Neuronal stem cell (in vitro differentiated cells): ENCODE data around the gene HERC2.
"Not testable (repeated sequence)": the region's sequence is repeated elsewhere in the genome, so short reads cannot be mapped to it uniquely, and the experiment has no call there.

Source experiments
- DNase-seq: peaks from one replicate; pipeline ENCODE4 v3.0.0-alpha.2; 2013; ENCODE audit warnings: low spot score
- H2AFZ ChIP-seq: one replicate; pipeline ENCODE4 v1.6.1; 2013; ENCODE audit warnings: mild to moderate bottlenecking, low read length, inconsistent platforms
- H2AK5ac ChIP-seq: 2 replicates; pipeline ENCODE4 v1.6.1; 2013; ENCODE audit warnings: low read depth, mild to moderate bottlenecking, inconsistent platforms, low read length, moderate library complexity, mixed read lengths
- H2BK120ac ChIP-seq: 2 replicates; pipeline ENCODE4 v1.6.1; 2013; ENCODE audit warnings: low read depth, mild to moderate bottlenecking, inconsistent platforms, low read length, moderate library complexity, mixed read lengths
- H2BK12ac ChIP-seq: one replicate; pipeline ENCODE4 v1.6.1; 2013; ENCODE audit warnings: low read length, inconsistent platforms
- H2BK15ac ChIP-seq: 2 replicates; pipeline ENCODE4 v1.6.1; 2013; ENCODE audit warnings: mild to moderate bottlenecking, low read length, inconsistent platforms, mixed read lengths
- H2BK5ac ChIP-seq: one replicate; pipeline ENCODE4 v1.6.1; 2013; ENCODE audit warnings: inconsistent platforms, mild to moderate bottlenecking, low read length, moderate library complexity
- H3K14ac ChIP-seq: one replicate; pipeline ENCODE4 v1.6.1; 2013; ENCODE audit warnings: low read length, inconsistent platforms
- H3K18ac ChIP-seq: 2 replicates; pipeline ENCODE4 v1.6.1; 2013; ENCODE audit warnings: low read length, inconsistent platforms
- H3K23ac ChIP-seq: 2 replicates; pipeline ENCODE4 v1.6.1; 2013; ENCODE audit warnings: low read depth, mild to moderate bottlenecking, mixed read lengths, low read length, inconsistent platforms; ENCODE audit not compliant: poor library complexity
- H3K27ac ChIP-seq: replicated peaks from 3 replicates; pipeline ENCODE4 v1.5.1; 2013; ENCODE audit warnings: low read length, inconsistent platforms
- H3K27me3 ChIP-seq, 3 experiments: 2 replicates each; pipeline ENCODE4 v1.6.1; 2013; ENCODE audit warnings: low read length in 3 of 3, mild to moderate bottlenecking in 2 of 3, inconsistent platforms in 1 of 3, low read depth in 1 of 3, mixed read lengths in 1 of 3, moderate library complexity in 1 of 3; ENCODE audit not compliant: control insufficient read depth in 3 of 3, insufficient read depth in 3 of 3
- H3K36me3 ChIP-seq, 2 donors: replicated peaks in 1 of 2; 2 replicates each; pipeline ENCODE4 v1.6.1; 2013; ENCODE audit warnings: low read length in 2 of 2; ENCODE audit not compliant: control insufficient read depth in 2 of 2, insufficient read depth in 2 of 2
- H3K4ac ChIP-seq: 2 replicates; pipeline ENCODE4 v1.6.1; 2013; ENCODE audit warnings: inconsistent platforms, mild to moderate bottlenecking, low read length, moderate library complexity
- H3K4me1 ChIP-seq, 2 donors: 1 replicate in 1 of 2; 2 replicates in 1 of 2; pipeline ENCODE4 v1.6.1; 2013; ENCODE audit warnings: low read length in 2 of 2, low read depth in 1 of 2; ENCODE audit not compliant: control insufficient read depth in 2 of 2, insufficient read depth in 1 of 2
- H3K4me2 ChIP-seq: one replicate; pipeline ENCODE4 v1.6.1; 2013; ENCODE audit warnings: mild to moderate bottlenecking, low read length, inconsistent platforms; ENCODE audit not compliant: insufficient read depth, poor library complexity, severe bottlenecking
- H3K4me3 ChIP-seq, 2 donors: 2 replicates each; pipeline ENCODE4 v1.5.1; 2013; ENCODE audit warnings: low read length in 2 of 2, mild to moderate bottlenecking in 2 of 2, inconsistent platforms in 1 of 2, moderate library complexity in 1 of 2
- H3K79me1 ChIP-seq: one replicate; pipeline ENCODE4 v1.6.1; 2013; ENCODE audit warnings: low read depth, mild to moderate bottlenecking, inconsistent platforms, low read length, moderate library complexity
- H3K9ac ChIP-seq: one replicate; pipeline ENCODE4 v1.6.1; 2013; ENCODE audit warnings: mild to moderate bottlenecking, low read depth, low read length, inconsistent platforms; ENCODE audit not compliant: poor library complexity
- H3K9me3 ChIP-seq, 2 donors: replicated peaks in 1 of 2; 2 replicates each; pipeline versions ENCODE3 to v1.6.1; 2013; ENCODE audit warnings: low read length in 2 of 2, mild to moderate bottlenecking in 2 of 2, inconsistent platforms in 1 of 2, low read depth in 1 of 2, mixed read lengths in 1 of 2, moderate library complexity in 1 of 2; ENCODE audit not compliant: control insufficient read depth in 2 of 2, insufficient read depth in 1 of 2
- H4K8ac ChIP-seq: one replicate; pipeline ENCODE4 v1.6.1; 2013; ENCODE audit warnings: low read depth, mild to moderate bottlenecking, inconsistent platforms, low read length, moderate library complexity
- H4K91ac ChIP-seq: one replicate; pipeline ENCODE4 v1.6.1; 2013; ENCODE audit warnings: low read length, low read depth, mild to moderate bottlenecking, inconsistent platforms; ENCODE audit not compliant: poor library complexity
- WGBS, 2 donors: extraction: QIAGEN DNeasy Blood & Tissue Kit; methylation state at CpG; one replicate each; pipeline ENCODE4 v1.1.7; 2013; ENCODE audit warnings: missing lambda C conversion rate in 2 of 2, mixed read lengths in 1 of 2; ENCODE audit not compliant: insufficient read length in 2 of 2, insufficient replicate concordance in 1 of 2; ENCODE audit errors: extremely low coverage in 2 of 2; 5-methylcytosine and 5-hydroxymethylcytosine counted together

Gene HERC2

GRCh38 chr15:28243399-28243798 lies 78.6 kb downstream of the HERC2 start:
- no peak overlapping the region for H3K4ac ChIP-seq
- no CpG with 5 or more reads among the region's 1 CpG for WGBS, 2 donors
- no peaks in the 10 kb centered on the region for H3K79me1 ChIP-seq
- peaks cover 10 to 34% of the 10 kb centered on the region in 2 donors for H3K9me3 ChIP-seq
- H3K36me3 ChIP-seq: peaks cover 15 to 91% of the 10 kb centered on the region in 2 donors
- no peak overlapping the region for H4K91ac ChIP-seq
- no peak overlapping the region for H2BK12ac ChIP-seq
- no peaks in the 10 kb centered on the region for H3K27me3 ChIP-seq
- no peak overlapping the region for H2BK120ac ChIP-seq
- no peak overlapping the region for H3K14ac ChIP-seq
- H3K4me2 ChIP-seq: no peak overlapping the region
- H2BK5ac ChIP-seq: no peak overlapping the region
- no peak for DNase-seq
- H3K4me1 ChIP-seq: no peaks in the 10 kb centered on the region
- H3K9ac ChIP-seq: no peak overlapping the region
- no peak overlapping the region for H3K23ac ChIP-seq
- H4K8ac ChIP-seq: no peak overlapping the region
- H3K18ac ChIP-seq: no peak overlapping the region
- H3K4me3 ChIP-seq: no peak overlapping the region
- H2BK15ac ChIP-seq: no peak overlapping the region
- H3K27ac ChIP-seq: no peak overlapping the region
- H2AK5ac ChIP-seq: no peak overlapping the region
- no peak overlapping the region for H2AFZ ChIP-seq

GRCh38 chr15:28238296-28238695 lies 83.7 kb downstream of the HERC2 start:
- not testable (repeated sequence) for DNase-seq, H3K4ac ChIP-seq, H3K4me2 ChIP-seq, H2AFZ ChIP-seq, H2BK12ac ChIP-seq, H2BK120ac ChIP-seq, H2BK5ac ChIP-seq, H3K23ac ChIP-seq, H3K27me3 ChIP-seq, H3K27ac ChIP-seq, H3K14ac ChIP-seq, H3K18ac ChIP-seq, H4K91ac ChIP-seq, H2BK15ac ChIP-seq, H3K4me3 ChIP-seq, H4K8ac ChIP-seq, H2AK5ac ChIP-seq, H3K79me1 ChIP-seq, H3K4me1 ChIP-seq, H3K9ac ChIP-seq
- H3K36me3 ChIP-seq: peaks cover 8 to 66% of the 10 kb centered on the region in 2 donors
- whole genome bisulfite sequencing, 2 donors: no CpG with 5 or more reads among the region's 4 CpGs
- peaks cover 3 to 19% of the 10 kb centered on the region in 2 donors for H3K9me3 ChIP-seq

- not testable (repeated sequence) for H3K27ac ChIP-seq, H4K8ac ChIP-seq
Observed at GRCh38 chr15:28231743-28232142, 90.2 kb downstream of the HERC2 start.

GRCh38 chr15:28231336-28231735 lies 90.6 kb downstream of the HERC2 start:
- no CpG with 5 or more reads among the region's 7 CpGs for WGBS, 2 donors
- not testable (repeated sequence) for H2BK15ac ChIP-seq, H2AK5ac ChIP-seq, DNase-seq, H3K4me2 ChIP-seq, H3K9me3 ChIP-seq, H2BK5ac ChIP-seq, H3K4me1 ChIP-seq, H3K9ac ChIP-seq, H3K4ac ChIP-seq, H3K23ac ChIP-seq, H2BK120ac ChIP-seq, H3K27me3 ChIP-seq, H2BK12ac ChIP-seq, H3K79me1 ChIP-seq, H3K4me3 ChIP-seq, H2AFZ ChIP-seq, H3K27ac ChIP-seq, H3K18ac ChIP-seq, H3K14ac ChIP-seq, H4K91ac ChIP-seq, H4K8ac ChIP-seq
- peaks cover 12 to 63% of the 10 kb centered on the region in 2 donors for H3K36me3 ChIP-seq

More at GRCh38 chr15:28231743-28232142, 90.2 kb downstream of the HERC2 start:
- H3K27me3 ChIP-seq, DNase-seq, H2BK15ac ChIP-seq, H3K18ac ChIP-seq, H3K4me3 ChIP-seq, H3K9me3 ChIP-seq, H2BK12ac ChIP-seq, H2BK120ac ChIP-seq, H3K4me2 ChIP-seq, H3K4me1 ChIP-seq, H3K23ac ChIP-seq, H2BK5ac ChIP-seq, H3K4ac ChIP-seq, H3K79me1 ChIP-seq, H3K9ac ChIP-seq, H2AK5ac ChIP-seq, H3K14ac ChIP-seq, H4K91ac ChIP-seq, H2AFZ ChIP-seq: not testable (repeated sequence)
- no CpG with 5 or more reads among the region's 6 CpGs for WGBS, 2 donors
- peaks cover 12 to 59% of the 10 kb centered on the region in 2 donors for H3K36me3 ChIP-seq
